Muscle layer of duodenum (tissue), 2 donors: ENCODE data around the gene CD300LB.
"Not testable (repeated sequence)": the region's sequence is repeated elsewhere in the genome, so short reads cannot be mapped to it uniquely, and the experiment has no call there.

Experiments
- H3K27ac ChIP-seq: one replicate; pipeline ENCODE4 v1.7.0; 2013; ENCODE audit warnings: mild to moderate bottlenecking, low read length
- H3K27me3 ChIP-seq: one replicate; pipeline ENCODE4 v1.7.0; 2013; ENCODE audit warnings: low read depth, mild to moderate bottlenecking, control low read depth, low read length
- H3K36me3 ChIP-seq, 2 donors: one replicate each; pipeline ENCODE4 v1.7.0; 2013; ENCODE audit warnings: low read length in 2 of 2, control low read depth in 1 of 2, mild to moderate bottlenecking in 1 of 2; ENCODE audit not compliant: insufficient read depth in 2 of 2, control insufficient read depth in 1 of 2
- H3K4me1 ChIP-seq, 2 donors: one replicate each; pipeline ENCODE4 v1.7.0; 2013; ENCODE audit warnings: low read length in 2 of 2, mild to moderate bottlenecking in 2 of 2, control low read depth in 1 of 2, moderate library complexity in 1 of 2; ENCODE audit not compliant: insufficient read depth in 2 of 2, control insufficient read depth in 1 of 2
- H3K4me3 ChIP-seq, 2 donors: one replicate each; pipeline ENCODE4 v1.7.0; 2013; ENCODE audit warnings: low read length in 2 of 2, low read depth in 1 of 2, mild to moderate bottlenecking in 1 of 2
- H3K9me3 ChIP-seq, 2 donors: one replicate each; pipeline ENCODE4 v1.7.0; 2013; ENCODE audit warnings: low read length in 2 of 2, control low read depth in 1 of 2, mild to moderate bottlenecking in 1 of 2; ENCODE audit not compliant: control insufficient read depth in 1 of 2
- donor health status: healthy.

The CD300LB gene

DNA sequence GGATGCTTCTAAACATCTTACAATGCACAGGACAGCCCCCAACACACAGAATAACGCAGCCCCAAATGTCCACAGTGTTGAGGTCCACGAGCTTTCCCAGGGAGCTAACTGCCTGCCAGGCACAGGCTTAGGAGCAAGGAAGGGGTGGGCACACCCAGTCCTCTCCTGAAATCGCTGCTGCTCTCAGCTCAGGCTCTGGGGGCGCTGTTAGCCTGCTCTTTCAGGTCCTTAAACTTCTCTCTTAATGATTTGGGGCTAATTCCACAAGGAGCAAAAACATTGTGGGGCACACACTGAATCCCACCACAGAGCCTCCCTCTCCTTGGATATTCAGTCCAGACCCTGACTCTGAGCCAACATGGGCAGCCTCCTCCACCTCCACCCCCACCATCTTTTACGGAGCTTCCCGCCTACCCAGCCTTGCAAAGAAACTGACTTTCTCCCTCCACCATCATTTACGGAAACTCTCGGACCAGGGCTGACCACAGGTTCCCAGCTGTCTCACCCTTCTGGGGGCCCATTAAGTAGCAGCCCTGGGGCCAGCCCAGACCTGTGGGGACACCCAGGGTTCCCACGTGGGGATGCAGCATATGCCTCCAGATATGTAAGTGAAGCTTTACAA, 35.0 kb upstream of the CD300LB start:
- no peaks in the 10 kb centered on the region for H3K4me1 ChIP-seq
- H3K4me3 ChIP-seq: no peak overlapping the region
- no peaks in the 10 kb centered on the region for H3K36me3 ChIP-seq
- no peaks in the 10 kb centered on the region for H3K27me3 ChIP-seq
- H3K27ac ChIP-seq: no peak overlapping the region
- no peaks in the 10 kb centered on the region for H3K9me3 ChIP-seq

DNA sequence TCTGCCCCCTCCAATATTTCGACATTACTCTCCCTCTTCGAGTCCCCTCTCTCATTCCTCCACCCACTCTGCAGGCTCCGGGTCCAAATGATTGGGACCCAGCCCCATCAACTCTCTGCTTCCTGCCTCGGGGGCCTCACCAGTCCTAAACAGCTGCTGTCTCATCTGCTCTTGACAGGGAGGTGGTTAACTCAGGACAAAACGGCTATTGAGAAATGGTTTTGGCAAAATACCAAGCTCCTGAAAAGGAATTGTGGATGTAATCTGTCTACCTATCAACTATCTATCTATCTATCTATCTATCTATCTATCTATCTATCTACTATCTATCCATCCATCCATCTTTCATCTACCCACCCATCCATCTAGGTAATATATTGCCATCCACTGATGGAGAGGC, 33.9 kb upstream of the CD300LB start:
- Histone ChIP-seq H3K36me3 (no peaks in the 10 kb centered on the region), H3K27me3 (no peaks in the 10 kb centered on the region), H3K9me3 (no peaks in the 10 kb centered on the region), H3K4me1 (no peaks in the 10 kb centered on the region), H3K4me3 (no peak overlapping the region), H3K27ac (no peak overlapping the region)

DNA sequence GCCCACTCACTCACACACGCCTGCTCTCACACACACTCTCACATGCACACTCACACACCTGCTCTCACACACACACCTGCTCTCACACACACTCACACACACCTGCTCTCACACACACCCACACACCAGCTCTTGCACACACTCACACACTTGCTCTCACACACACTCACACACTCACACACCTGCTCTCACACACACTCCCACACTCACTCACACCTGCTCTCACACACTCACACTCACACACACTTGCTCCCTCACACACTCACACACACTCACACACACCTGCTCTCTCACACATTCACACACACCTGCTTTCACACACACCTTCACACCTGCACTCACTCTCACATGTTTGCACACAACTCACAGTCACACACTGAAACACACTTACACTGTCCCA, 32.1 kb upstream of the CD300LB start:
- Histone ChIP-seq H3K27ac (no peak overlapping the region), H3K27me3 (no peaks in the 10 kb centered on the region), H3K4me3 (no peak overlapping the region), H3K36me3 (no peaks in the 10 kb centered on the region), H3K4me1 (no peaks in the 10 kb centered on the region), H3K9me3 (no peaks in the 10 kb centered on the region)

DNA sequence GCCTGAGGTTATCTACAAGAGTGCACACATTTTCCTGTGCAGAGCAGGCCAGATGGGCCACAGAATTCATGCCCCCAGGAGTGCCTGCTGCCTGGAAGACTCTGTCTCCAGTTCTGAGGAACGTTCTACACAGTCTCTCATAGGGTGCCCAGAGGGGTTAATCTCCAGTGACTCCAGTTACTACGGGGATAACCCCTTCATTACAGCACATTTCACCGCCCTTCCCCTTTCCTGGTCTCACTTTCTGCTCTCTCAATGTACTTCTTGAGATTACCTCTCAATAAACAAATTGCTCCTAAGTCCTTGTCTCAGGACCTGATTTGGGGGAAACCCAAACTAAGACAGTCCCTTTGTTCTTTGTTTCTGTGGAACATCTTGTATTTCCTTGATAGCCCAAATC, 30.3 kb upstream of the CD300LB start:
- no peaks in the 10 kb centered on the region for H3K36me3 ChIP-seq
- no peaks in the 10 kb centered on the region for H3K27me3 ChIP-seq
- no peak overlapping the region for H3K27ac ChIP-seq
- H3K4me3 ChIP-seq: no peak overlapping the region
- H3K4me1 ChIP-seq: no peaks in the 10 kb centered on the region
- H3K9me3 ChIP-seq: no peaks in the 10 kb centered on the region

DNA sequence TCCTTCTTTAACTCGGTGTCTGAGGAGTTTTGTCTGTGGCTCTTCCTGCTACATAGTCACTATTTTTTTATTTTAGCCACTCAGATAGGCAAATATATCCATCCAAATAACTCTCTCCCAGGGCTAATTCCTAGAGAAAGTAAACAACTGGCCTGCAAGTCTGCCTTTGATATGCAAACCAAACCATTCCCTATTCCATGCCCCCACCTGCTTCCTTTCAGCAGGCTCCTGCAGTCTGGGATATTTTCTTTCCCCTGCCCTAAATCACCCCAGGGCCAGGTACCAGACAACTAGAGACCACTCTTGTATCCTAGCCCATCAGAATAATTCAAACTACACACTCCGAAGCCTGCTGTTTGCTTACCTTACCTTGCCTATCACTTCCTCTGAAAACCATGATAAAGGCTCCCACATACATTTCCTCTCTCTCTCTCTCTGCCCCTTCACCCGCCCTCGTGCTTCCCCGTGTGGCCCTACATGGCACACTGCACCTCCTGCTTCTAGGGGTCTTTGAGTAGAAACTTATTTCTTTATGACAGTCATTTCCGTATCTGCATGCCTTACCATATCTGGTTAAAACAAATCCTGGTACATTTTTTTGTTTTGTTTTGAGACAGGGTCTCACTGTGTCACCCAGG, 27.7 kb upstream of the CD300LB start:
- Histone ChIP-seq H3K27me3 (no peaks in the 10 kb centered on the region), H3K36me3 (no peaks in the 10 kb centered on the region), H3K4me1 (no peaks in the 10 kb centered on the region), H3K4me3 (no peak overlapping the region), H3K9me3 (no peaks in the 10 kb centered on the region), H3K27ac (no peak overlapping the region)

DNA sequence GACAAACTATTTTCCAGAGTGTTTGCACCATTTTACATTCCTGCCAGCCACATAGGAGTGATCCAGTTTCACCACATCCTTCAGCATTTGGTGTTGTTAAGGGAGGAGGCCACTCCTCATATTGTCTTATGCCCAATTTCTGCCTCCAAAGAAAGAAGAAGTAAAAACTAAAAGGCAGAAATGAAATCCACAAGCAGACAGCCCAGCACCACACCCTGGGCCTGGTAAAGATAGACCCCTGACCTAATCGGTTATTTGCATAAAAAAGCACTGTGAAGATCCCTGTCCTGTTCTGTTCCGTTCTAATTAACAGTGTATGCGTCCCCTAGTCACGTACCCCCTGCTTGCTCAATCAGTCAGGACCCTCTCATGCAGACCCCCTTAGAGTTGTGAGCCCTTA, 27.1 kb upstream of the CD300LB start:
- H3K36me3 ChIP-seq, H3K27me3 ChIP-seq, H3K4me3 ChIP-seq, H3K9me3 ChIP-seq, H3K4me1 ChIP-seq, H3K27ac ChIP-seq: not testable (repeated sequence)

DNA sequence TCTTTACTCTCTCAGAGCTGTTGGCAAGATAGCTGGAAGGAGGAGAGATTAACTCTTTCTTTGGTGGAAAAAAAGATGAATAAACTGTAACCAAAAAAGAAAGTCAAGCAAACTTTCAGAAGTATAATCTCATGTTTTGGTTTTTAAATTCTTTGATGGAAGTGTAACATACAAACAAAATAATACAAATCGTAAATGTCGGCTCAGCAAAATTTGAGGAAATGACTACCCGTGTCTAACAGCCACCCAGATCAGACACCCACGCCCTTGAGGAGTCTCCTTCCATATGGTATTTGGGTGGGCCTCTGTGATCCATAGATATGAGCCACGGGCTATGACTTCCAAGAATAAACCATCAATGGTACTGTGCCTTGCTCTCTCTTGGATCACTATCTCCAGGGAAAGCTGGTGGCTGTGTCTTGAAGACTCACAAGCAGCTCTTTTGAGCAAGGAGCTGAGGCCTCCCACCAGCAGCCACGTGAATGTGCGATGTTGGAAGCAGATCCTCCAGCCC, 24.2 kb upstream of the CD300LB start:
- Histone ChIP-seq H3K4me1 (no peaks in the 10 kb centered on the region), H3K27me3 (no peaks in the 10 kb centered on the region), H3K9me3 (no peaks in the 10 kb centered on the region), H3K36me3 (no peaks in the 10 kb centered on the region), H3K27ac (no peak overlapping the region), H3K4me3 (no peak overlapping the region)

DNA sequence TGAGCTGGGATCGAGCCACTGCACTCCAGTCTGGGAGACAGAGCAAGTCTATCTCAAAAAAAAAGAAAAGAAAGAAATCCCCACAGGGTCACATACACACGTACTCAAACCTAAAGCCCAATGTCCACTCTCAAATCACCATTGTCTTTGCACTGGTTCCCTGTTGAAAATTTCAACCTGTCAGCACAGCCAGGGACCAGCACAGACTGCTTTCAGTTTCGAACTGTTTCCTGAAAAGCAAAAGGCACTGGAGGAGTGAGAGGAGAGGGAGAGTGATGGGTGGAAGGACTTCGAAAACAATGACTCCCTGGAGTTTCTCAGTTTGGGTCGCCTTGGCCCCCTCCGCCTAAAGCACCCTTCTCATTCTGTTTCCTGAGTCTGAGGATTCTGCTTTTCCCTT, 23.6 kb upstream of the CD300LB start:
- no peaks in the 10 kb centered on the region for H3K4me1 ChIP-seq
- H3K36me3 ChIP-seq: no peaks in the 10 kb centered on the region
- H3K4me3 ChIP-seq: no peak overlapping the region
- H3K27ac ChIP-seq: no peak overlapping the region
- H3K27me3 ChIP-seq: no peaks in the 10 kb centered on the region
- no peaks in the 10 kb centered on the region for H3K9me3 ChIP-seq

DNA sequence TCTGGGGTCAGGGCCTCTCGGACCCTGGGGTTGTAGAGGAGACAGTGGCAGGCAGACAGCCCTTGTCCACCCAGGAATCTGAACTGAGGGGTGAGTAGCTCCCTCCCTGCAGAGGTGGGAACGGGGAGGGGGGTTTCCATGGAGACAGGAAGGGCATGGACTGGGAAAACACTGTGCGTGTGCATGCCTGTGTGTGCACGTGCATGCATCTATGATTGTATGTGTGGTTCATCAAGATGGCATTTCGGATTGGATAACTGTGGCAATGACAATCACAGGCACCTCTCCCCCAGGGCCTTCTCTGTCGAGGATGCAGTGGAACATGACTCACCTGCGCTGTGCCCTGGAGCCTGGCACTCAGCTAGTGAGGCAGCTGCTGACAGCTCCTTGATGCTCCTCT, 20.8 kb upstream of the CD300LB start:
- no peak overlapping the region for H3K27ac ChIP-seq
- no peaks in the 10 kb centered on the region for H3K9me3 ChIP-seq
- no peak overlapping the region for H3K4me3 ChIP-seq
- no peaks in the 10 kb centered on the region for H3K4me1 ChIP-seq
- no peaks in the 10 kb centered on the region for H3K27me3 ChIP-seq
- no peaks in the 10 kb centered on the region for H3K36me3 ChIP-seq

DNA sequence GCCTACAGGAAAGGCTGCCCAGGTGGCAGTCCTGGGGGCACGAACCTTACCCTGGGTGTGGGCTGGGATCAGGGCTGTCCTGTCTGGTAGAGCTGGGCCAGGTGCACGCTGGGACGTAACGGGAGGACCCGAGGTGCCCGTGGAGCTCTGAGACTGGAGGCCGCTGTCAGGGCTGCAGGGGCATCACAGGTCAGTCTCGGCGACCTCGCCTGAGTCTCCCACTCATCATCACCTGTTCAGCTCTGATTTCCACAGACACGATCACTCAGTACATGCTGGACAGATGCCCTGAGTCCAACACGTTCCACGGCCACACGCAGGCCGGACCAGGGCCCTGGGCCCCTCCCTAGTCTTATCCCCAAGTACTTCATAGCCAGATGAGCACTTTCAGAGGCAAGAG, 19.3 kb upstream of the CD300LB start:
- Histone ChIP-seq H3K27me3 (no peaks in the 10 kb centered on the region), H3K36me3 (no peaks in the 10 kb centered on the region), H3K4me1 (no peaks in the 10 kb centered on the region), H3K4me3 (no peak overlapping the region), H3K9me3 (no peaks in the 10 kb centered on the region), H3K27ac (no peak overlapping the region)

DNA sequence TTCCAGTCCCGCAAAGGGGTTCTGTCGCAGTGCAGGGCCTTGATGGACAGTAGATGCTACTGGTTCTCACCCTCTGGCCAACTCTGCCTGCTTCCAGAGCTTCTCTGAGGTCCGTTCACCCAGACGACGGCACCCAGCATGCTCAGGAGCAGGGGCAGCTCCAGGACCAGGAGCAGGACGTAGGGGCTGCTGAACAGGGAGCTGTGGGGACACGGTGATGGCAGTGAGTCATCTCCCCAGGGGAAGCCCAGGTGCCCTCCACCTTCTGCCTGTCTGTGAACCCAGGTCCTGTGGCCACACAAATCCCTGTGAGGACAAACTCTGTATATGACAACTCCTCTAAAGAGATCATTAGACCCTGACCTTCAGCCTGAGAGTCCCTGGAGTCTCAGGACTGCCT, 18.1 kb upstream of the CD300LB start:
- no peaks in the 10 kb centered on the region for H3K4me1 ChIP-seq
- no peaks in the 10 kb centered on the region for H3K36me3 ChIP-seq
- no peaks in the 10 kb centered on the region for H3K27me3 ChIP-seq
- H3K9me3 ChIP-seq: no peaks in the 10 kb centered on the region
- no peak overlapping the region for H3K4me3 ChIP-seq
- no peak overlapping the region for H3K27ac ChIP-seq

DNA sequence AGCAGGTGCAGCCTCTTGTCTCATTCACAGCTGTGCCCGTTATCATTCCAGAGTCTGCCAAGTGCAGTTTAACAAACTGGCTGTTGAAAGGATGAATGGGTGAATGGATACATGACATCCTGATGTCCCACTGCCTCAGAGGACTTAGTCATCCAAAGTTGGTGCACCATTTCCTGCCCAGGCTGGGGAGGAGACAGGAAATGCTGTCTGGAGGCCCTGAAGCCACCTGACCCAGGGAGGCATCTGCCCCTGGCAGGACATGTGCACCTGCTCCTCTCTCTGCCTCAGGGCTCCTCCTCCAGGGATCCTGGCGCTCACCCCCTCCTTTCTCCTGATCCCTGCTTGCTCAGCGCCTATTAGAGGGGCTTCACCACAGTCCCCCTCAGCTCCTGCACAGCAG, 16.5 kb upstream of the CD300LB start:
- H3K27me3 ChIP-seq: no peaks in the 10 kb centered on the region
- H3K27ac ChIP-seq: no peak overlapping the region
- H3K36me3 ChIP-seq: no peaks in the 10 kb centered on the region
- no peaks in the 10 kb centered on the region for H3K4me1 ChIP-seq
- H3K9me3 ChIP-seq: no peaks in the 10 kb centered on the region
- H3K4me3 ChIP-seq: no peak overlapping the region
